EH (cell line): ENCODE data around the gene RUNX1.

Experiments used
- DNase-seq: peaks from one replicate; pipeline ENCODE4 v3.0.0-alpha.2; 2015; ENCODE audit warnings: low read depth

The RUNX1 gene

DNA sequence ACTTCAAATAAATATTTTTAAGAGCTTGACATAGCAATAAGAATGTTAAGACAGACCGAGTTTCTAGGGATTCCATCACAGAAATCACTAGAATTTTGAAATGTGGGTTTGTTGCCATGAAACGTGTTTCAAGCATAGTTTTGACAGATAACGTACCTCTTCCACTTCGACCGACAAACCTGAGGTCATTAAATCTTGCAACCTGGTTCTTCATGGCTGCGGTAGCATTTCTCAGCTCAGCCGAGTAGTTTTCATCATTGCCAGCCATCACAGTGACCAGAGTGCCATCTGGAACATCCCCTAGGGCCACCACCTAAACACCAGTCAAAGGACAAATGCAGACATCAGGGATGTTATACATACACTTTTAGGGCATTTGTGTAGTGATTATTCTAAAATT, 168.7 kb downstream of the RUNX1 start:
- no peak for DNase-seq

DNA sequence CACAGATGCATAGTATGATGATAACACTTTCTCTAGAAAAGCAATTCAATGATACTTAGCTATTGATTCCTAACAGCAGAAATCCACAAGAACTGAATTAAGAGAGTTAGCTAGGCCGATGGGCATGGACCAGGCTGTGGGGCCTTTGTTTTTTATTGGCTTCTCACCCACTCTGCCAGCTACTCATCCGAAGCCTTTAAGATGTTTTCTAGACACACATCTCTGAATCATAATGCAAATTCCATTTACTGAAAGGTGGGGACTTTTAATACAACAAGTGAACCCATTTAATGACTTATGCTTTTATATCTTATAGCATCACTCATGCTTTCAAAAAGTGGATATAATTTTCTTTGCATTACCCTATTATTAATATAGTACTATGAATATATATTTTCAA, 170.2 kb downstream of the RUNX1 start:
- DNase-seq = no peak

DNA sequence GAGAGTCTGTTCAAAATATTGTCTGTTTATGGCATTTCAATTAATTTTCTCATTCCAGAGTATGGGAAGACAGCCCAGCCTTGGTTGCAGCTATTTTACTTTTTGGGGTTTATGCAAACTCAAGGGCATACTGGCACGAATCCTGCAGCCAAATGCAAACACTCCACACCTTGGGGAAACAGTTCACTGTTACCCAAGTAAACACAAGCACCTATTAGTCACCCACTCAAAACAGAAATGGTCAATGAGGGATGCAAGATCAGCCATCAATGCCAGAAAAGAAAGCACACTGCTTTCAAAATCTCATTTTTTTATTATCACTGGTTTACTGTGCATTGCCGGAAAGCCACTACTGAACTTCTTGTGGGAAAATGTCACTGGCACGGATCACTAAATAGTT, 170.6 kb downstream of the RUNX1 start:
- peak; percentile 33 for DNase-seq

- DNase-seq = no peak
Measured at GRCh38 chr21:34877485-34878128, 171.5 kb downstream of the RUNX1 start.

DNA sequence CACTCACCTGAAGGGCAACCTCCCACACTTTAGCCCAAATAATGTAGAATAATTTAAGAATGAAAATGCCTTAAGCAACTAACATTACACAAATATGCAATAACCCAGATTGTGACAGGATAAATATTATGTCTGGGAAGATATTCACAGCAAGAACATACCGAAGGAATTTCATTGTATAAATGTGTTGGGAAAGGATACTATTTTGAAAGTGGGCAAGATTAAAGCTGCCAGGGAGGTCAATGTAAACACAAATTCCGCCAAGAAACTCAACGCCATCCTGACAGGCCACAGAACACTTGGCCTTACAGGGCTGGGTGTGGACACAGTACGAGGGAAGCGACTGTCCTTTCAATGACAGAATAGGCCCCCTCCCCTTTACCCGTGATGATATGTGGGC, 173.3 kb downstream of the RUNX1 start:
- DNase-seq = peak; percentile 27

DNA sequence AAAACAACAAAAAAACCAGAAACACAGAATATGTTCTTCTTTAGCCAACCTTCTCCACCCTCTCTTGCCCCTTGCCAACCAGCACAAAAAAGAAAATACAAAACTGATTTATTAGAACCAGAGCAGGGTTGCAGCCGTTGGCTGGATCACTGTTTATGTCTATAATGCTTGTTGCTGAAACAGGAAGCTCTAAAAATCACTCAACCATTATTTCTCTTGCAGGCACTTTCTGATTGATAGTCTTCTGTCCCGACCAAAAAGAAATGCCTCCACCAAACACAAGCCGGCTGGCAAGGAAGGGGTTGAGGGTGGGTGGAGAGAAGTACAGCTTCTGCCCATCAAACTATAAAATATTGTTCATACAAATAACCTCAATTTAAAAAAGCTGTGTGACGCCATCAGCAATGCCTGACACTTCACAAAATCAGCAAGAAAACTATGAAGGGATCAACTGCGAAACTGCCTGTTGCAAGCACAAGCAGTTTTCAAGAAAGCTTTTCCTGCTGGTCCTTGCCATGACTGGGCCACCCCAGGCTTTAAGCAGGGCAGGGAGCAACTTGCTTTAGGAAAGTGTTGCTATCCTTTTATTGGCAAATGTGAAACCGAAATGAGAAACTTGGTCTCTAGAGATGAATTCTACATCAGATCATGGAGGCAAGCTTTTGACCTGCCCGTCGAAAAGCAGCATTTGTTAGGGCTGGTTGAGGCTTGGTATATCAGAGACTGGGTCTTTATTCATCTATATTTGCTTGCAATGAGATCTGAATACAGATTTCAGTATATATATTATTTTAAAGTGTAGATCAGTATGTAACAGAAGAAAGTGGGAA, 174.2 kb downstream of the RUNX1 start:
- DNase-seq = no peak

DNA sequence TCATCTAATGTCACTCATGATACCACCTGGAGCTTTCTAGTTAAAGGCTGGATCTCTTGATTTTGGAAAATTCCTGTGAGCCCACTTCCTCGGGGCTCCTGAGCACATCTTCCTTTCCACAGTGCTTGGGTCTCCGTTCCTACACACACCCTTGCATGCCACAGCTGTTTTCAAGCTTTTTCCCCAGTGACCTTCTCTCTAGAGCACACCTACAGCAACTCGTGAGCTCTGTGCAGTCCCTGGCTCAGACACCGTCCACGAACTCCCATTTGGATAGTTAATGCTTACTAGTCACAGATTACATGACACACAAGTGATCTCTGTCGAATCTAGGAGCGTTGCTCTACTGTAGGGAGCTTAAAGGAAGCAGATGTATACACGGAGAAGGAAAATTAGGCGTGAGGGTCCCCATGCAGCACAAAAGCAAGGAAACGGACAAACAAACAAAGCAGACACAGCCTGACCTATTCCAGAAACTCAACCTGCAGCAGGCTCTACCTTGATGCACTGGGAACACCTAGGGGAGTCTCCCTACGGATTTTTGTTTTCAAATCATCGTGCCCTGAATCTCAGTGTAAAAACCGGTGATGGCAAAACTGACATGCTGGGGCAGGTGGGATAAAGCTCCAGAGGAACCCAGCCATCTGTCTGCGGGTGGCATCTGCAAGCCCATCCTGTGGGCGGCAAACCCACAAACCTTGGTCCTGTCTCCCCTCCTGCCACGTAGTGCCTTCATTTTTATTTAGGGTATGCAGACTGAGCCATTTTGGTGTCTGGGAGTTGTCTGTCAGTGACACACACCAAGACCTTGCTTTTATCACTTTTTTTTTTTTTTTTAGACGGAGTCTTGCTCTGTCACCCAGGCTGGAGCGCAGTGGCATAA, 177.8 kb downstream of the RUNX1 start:
- no peak for DNase-seq

DNA sequence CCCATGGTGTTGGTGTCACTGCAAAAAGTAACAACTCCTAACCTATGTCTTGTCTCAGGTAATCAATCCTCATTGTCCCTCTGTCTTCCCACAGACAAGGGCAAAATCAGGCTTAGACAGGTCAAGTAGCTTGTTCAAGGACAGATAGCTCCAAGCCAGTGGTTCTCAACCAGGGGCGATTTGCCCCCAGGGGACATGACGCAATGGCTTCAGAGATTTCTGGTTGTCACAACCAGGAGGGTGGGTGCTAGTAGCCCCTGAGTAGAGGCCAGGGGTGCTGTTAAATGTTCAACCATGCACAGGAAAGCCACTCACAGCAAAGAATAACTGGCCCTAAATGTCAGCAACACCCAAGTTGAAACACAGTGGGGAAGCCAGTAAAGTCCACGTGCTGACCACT, 178.9 kb downstream of the RUNX1 start:
- DNase-seq = no peak

GRCh38 chr21:34869545-34869944, 179.6 kb downstream of the RUNX1 start:
- no peak for DNase-seq

GRCh38 chr21:34867785-34868184, 181.3 kb downstream of the RUNX1 start:
- no peak for DNase-seq

GRCh38 chr21:34865400-34866241, 183.5 kb downstream of the RUNX1 start:
- peak; percentile 86 for DNase-seq

- no peak for DNase-seq
Measured at GRCh38 chr21:34864370-34865149, 184.5 kb downstream of the RUNX1 start.

GRCh38 chr21:34862951-34863350, 186.2 kb downstream of the RUNX1 start:
- no peak for DNase-seq

DNA sequence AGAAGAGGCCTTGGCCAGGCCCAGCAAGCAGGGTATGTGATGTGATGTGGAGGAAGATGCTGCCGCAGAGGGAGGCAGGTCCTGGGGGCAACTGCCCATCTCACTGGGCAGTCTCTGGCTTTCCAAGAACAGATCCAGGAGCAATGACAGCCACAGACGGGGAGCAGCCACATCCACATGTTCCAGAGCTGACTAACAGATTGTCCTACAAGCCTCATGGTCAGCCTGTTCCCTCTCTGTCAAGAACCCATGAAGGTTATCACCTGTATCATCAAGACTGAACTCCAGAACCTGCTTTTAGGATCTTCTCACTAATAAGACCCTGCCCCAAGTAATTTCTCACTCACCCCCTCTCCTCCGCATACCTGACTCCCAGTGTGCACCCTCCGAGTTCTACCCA, 187.8 kb downstream of the RUNX1 start:
- DNase-seq = no peak

DNA sequence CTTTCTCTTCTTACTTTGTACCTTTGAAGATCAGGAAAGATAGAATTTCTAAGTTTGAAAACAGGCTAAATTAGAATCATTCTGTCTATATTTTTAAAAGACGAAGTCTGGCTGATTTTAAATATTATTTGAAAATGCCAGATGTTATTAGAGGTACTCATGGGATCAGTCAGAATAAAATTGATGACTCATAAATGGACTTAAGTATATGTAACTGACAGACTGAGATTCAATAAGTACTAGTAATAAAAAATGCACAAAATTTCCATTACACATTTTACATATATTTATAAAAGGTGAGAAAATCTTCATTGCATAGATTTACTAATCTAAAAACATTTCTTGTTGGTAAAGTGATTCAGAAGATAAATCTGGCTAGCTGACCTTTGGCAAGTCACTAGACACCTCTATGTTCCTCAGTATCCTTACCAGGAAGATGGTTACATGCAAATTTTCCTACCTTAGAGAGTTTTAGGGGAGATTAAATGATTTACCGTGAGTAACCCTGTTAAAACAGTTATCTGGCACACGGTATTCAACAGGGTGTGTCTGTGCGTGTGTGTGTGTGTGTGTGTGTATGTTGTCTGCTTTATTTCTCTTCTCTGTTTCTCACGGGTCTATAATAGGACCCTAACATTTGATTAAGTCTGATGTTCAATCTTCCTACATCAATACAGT, 189.0 kb downstream of the RUNX1 start:
- no peak for DNase-seq

DNA sequence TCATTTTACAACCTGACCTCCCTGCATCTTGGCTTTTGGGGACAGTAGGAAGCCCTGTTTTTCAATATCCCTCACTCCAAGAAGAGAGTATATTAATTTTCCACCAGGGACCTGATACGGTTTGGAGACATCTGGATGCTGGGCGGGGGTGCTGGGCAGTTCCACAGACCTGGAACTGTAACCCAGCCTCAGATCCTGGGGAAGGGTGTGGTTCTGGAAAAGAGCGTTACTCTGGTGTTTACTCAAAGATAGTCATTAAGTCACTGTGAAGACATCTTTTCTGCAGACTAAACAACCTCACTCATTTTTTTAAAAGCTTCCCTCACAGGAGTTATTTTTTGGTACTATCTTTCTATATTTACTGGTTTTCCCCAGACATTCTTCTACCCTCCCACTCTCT, 190.5 kb downstream of the RUNX1 start:
- DNase-seq = no peak

GRCh38 chr21:34857874-34858273, 191.2 kb downstream of the RUNX1 start:
- no peak for DNase-seq

DNA sequence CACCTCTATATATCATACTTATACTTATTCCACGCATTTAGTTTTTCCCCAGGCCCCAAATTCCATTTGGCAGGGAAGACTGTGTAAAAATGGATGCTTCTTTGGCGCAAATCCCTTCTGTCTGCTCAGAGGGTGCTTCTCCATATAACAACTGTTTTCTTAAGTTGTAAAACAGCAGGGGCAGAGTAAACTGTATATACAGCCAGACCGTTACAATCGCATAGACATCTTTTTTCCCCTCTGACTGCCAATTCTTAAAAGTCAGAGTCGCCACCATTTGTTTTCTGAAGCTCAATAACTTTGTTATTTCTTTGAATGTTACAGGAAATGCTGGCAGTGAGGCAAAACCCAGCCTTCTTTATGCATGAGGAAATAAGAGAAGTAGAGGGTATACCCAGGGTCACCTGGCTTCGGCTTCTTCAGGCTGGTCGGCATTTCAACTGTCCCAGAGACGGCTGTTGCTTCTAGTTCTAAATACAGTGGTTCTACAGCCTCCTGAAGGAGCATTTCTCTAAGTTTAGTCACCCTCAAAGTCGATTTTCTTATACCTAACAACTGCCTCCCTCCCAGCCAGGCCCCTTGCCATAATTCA, 191.9 kb downstream of the RUNX1 start:
- DNase-seq = no peak

- peak; percentile 44 for DNase-seq
Measured at GRCh38 chr21:34852448-34852847, 196.7 kb downstream of the RUNX1 start.

GRCh38 chr21:34850166-34850690, 198.9 kb downstream of the RUNX1 start:
- DNase-seq = no peak
